Tibial nerve (tissue), 4 donors: ENCODE data around the gene ATG12. TPM values are rescaled to one million over a fixed set of nuclear protein-coding genes. Genes with fewer than 3 reads are reported as not detected.

Experiments used
- DNase-seq, 2 donors: peaks; one replicate each; pipeline ENCODE4 v3.0.0-alpha.2; 2019; ENCODE audit warnings: low spot score in 2 of 2
- H3K27ac ChIP-seq, 4 donors: fragments of 200-600 bp; sonication (generic) in 3 of 4; one replicate each; pipeline ENCODE4 v1.5.1; 2017 to 2019; ENCODE audit warnings: mild to moderate bottlenecking in 1 of 4
- H3K27me3 ChIP-seq, 2 donors: fragments of 200-600 bp; sonication (generic) in 1 of 2; one replicate each; pipeline versions ENCODE4 v1.5.1 to v1.6.0; 2017 to 2019
- H3K36me3 ChIP-seq, 3 donors: fragments of 200-600 bp; sonication (generic); one replicate each; pipeline ENCODE4 v1.5.1; 2018 to 2019
- H3K4me1 ChIP-seq, 4 donors: fragments of 200-600 bp; sonication (generic) in 3 of 4; one replicate each; pipeline ENCODE4 v1.5.1; 2017 to 2019
- H3K4me3 ChIP-seq, 4 donors: fragments of 200-600 bp; sonication (generic) in 3 of 4; one replicate each; pipeline ENCODE4 v1.5.1; 2017 to 2019; ENCODE audit warnings: mild to moderate bottlenecking in 1 of 4, moderate library complexity in 1 of 4
- H3K9me3 ChIP-seq, 4 donors: fragments of 200-600 bp; sonication (generic) in 3 of 4; one replicate each; pipeline ENCODE4 v1.5.1; 2017 to 2019
- CTCF ChIP-seq, 5 experiments: fragments of 200-600 bp in 3 of 5; fragments of 450-650 bp in 2 of 5; sonication (generic) in 3 of 5; IDR thresholded peaks; one replicate each; pipeline ENCODE4 v1.5.1; 2016 to 2019; ENCODE audit warnings: antibody characterized with exemption in 5 of 5, mild to moderate bottlenecking in 3 of 5, moderate library complexity in 2 of 5
- EP300 ChIP-seq, 2 donors: sonication (generic); formaldehyde crosslinking; IDR thresholded peaks; one replicate each; pipeline ENCODE4 v1.6.1; 2017; ENCODE audit warnings: antibody characterized with exemption in 2 of 2, mild to moderate bottlenecking in 1 of 2
- POLR2A ChIP-seq, 2 donors: fragments of 450-650 bp; IDR thresholded peaks; one replicate each; pipeline ENCODE4 v1.6.1; 2017; ENCODE audit warnings: antibody characterized with exemption in 2 of 2, mild to moderate bottlenecking in 2 of 2, moderate library complexity in 2 of 2
- WGBS, 2 donors: methylation state at CpG; one replicate each; pipeline ENCODE4 v1.1.5; 2018; 5-methylcytosine and 5-hydroxymethylcytosine counted together
- total RNA-seq, 4 donors: library from RNA; depleted of rRNA; stranded (reverse); fragments of >200 nt; gene quantifications; one replicate each; pipeline ENCODE4 v1.1.0, GENCODE V29; 2016

Gene ATG12
- total RNA-seq, 4 donors from 2014 or later = 36.0 to 68.1 (median 49.7) TPM

DNA sequence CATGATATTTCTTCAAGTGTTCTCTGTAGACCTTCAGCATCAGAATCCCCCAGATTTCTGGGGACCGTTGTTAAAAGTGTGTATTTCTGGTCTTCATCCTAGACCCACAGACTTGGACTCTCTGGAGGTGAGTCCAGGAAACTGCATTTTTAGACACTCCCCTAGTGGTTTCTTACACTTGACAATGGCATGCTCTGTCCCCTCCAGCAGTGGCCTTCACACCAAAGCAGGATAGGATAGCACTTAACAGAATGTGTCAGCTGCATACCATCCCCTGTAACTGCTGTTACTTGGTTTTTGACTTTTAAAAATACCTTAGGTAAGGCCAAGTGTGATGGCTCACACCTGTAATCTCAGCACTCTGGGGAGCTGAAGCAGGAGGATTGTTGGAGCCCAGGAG, 45.7 kb downstream of the ATG12 start:
- Histone ChIP-seq H3K9me3 (no peaks in the 10 kb centered on the region), H3K36me3 (no peaks in the 10 kb centered on the region), H3K27ac (no peak overlapping the region), H3K27me3 (no peaks in the 10 kb centered on the region), H3K4me1 (peaks cover 0 to 7% (median 0%) of the 10 kb centered on the region in 4 donors), H3K4me3 (no peak overlapping the region)
- no peak for DNase-seq
- 84 to 92% methylated on average over 1 of the region's 1 CpG for WGBS, 2 donors
- no peak for TF ChIP-seq CTCF (IDR thresholded peaks at IDR 0.05)
- no peak for TF ChIP-seq POLR2A (IDR thresholded peaks at IDR 0.05)
- no peak for TF ChIP-seq EP300 (IDR thresholded peaks at IDR 0.05)

- 94 to 95% methylated on average over 1 of the region's 1 CpG for WGBS, 2 donors
- Histone ChIP-seq H3K27ac (no peak overlapping the region), H3K36me3 (no peaks in the 10 kb centered on the region), H3K27me3 (no peaks in the 10 kb centered on the region), H3K9me3 (no peaks in the 10 kb centered on the region), H3K4me3 (no peak overlapping the region), H3K4me1 (peaks cover 0 to 6% (median 2%) of the 10 kb centered on the region in 4 donors)
- DNase-seq = no peak
- TF ChIP-seq CTCF (IDR thresholded peaks at IDR 0.05) = no peak
- no peak for TF ChIP-seq EP300 (IDR thresholded peaks at IDR 0.05)
- TF ChIP-seq POLR2A (IDR thresholded peaks at IDR 0.05) = no peak
These were observed 52.9 kb downstream of the ATG12 start for GRCh38 chr5:115788440-115788839.

GRCh38 chr5:115787426-115787825, 53.9 kb downstream of the ATG12 start:
- no peak overlapping the region for H3K4me3 ChIP-seq
- H3K36me3 ChIP-seq = no peaks in the 10 kb centered on the region
- DNase-seq = no peak
- no peaks in the 10 kb centered on the region for H3K9me3 ChIP-seq
- no peak for TF ChIP-seq EP300 (IDR thresholded peaks at IDR 0.05)
- TF ChIP-seq CTCF (IDR thresholded peaks at IDR 0.05) = no peak
- H3K4me1 ChIP-seq = peaks cover 0 to 6% (median 2%) of the 10 kb centered on the region in 4 donors
- 37 to 44% methylated on average over 1 of the region's 1 CpG for WGBS, 2 donors
- no peaks in the 10 kb centered on the region for H3K27me3 ChIP-seq
- H3K27ac ChIP-seq = no peak overlapping the region

- peaks cover 0 to 6% (median 2%) of the 10 kb centered on the region in 4 donors for H3K4me1 ChIP-seq
- 19 to 21% methylated on average over 6 of the region's 6 CpGs for WGBS, 2 donors
- no peaks in the 10 kb centered on the region for H3K9me3 ChIP-seq
- H3K27ac ChIP-seq = no peak overlapping the region
- no peak for DNase-seq
- TF ChIP-seq CTCF (IDR thresholded peaks at IDR 0.05) = no peak
- no peak for TF ChIP-seq EP300 (IDR thresholded peaks at IDR 0.05)
- TF ChIP-seq POLR2A (IDR thresholded peaks at IDR 0.05) = no peak
- H3K36me3 ChIP-seq = no peaks in the 10 kb centered on the region
- H3K4me3 ChIP-seq = no peak overlapping the region
- no peaks in the 10 kb centered on the region for H3K27me3 ChIP-seq
These were observed 55.8 kb downstream of the ATG12 start for GRCh38 chr5:115785381-115786065.

DNA sequence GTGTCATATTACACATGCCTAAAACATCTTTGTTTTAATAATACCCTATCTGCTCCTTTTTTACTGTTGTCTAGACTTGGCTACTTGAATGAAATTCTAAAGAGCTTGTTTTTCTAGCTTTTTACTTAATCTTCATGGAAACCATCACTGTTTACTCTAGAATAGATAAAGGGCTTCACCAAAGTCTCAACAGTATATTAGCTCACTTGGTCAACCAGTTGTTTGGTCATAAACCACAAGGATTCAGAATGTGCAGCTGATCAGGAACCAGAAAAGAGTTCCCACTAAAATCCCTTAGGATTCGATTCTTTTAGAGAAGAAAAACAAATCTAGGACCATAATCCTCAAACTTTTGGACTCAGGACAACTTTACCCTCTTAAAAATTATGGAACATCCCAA, 62.9 kb downstream of the ATG12 start:
- DNase-seq = no peak
- 59 to 61% methylated on average over 1 of the region's 1 CpG for WGBS, 2 donors
- H3K9me3 ChIP-seq = no peaks in the 10 kb centered on the region
- H3K27ac ChIP-seq = peak overlapping the region in 1 of 4 donors; percentile 55
- no peak overlapping the region for H3K4me3 ChIP-seq
- H3K4me1 ChIP-seq = peaks cover 0 to 26% (median 0%) of the 10 kb centered on the region in 4 donors
- no peaks in the 10 kb centered on the region for H3K27me3 ChIP-seq
- no peaks in the 10 kb centered on the region for H3K36me3 ChIP-seq
- TF ChIP-seq EP300 (IDR thresholded peaks at IDR 0.05) (no peak), POLR2A (IDR thresholded peaks at IDR 0.05) (no peak), CTCF (IDR thresholded peaks at IDR 0.05) (no peak)

Other genes starting within 250 kb of the ATG12 start
- gene TICAM2, start 239.1 kb downstream of the ATG12 start, total RNA-seq = 1 to 10 TPM; 1.0 to 2.8 (median 1.8) TPM
- 10 to 100 TPM; 58.5 to 82.5 (median 76.4) TPM for gene TMED7, start 215.5 kb downstream of the ATG12 start, total RNA-seq
- gene CDO1, start 24.9 kb downstream of the ATG12 start, total RNA-seq = 1,000 to 10,000 TPM in 2 of 4 donors, 100 to 1,000 TPM in 2; 536 to 1,379 (median 988) TPM
- 10 to 100 TPM; 46.0 to 72.0 (median 46.6) TPM for gene AP3S1, start 370 bp upstream of the ATG12 start, total RNA-seq
- gene LVRN, start 120.9 kb upstream of the ATG12 start, total RNA-seq = 10 to 100 TPM in 3 of 4 donors, 1 to 10 TPM in 1; 4.2 to 15.9 (median 11.7) TPM
- gene ARL14EPL, start 190.9 kb upstream of the ATG12 start, total RNA-seq = under 1 TPM in 1 of 4 donors, not detected in 3; 0.21 TPM
- gene COMMD10, start 243.5 kb upstream of the ATG12 start, total RNA-seq = 10 to 100 TPM; 15.3 to 38.1 (median 20.0) TPM